ENCODE measurements around the gene TLR1.
"Not testable (repeated sequence)": the region's sequence is repeated elsewhere in the genome, so short reads cannot be mapped to it uniquely, and the experiment has no call there.

Gene TLR1, protein sequence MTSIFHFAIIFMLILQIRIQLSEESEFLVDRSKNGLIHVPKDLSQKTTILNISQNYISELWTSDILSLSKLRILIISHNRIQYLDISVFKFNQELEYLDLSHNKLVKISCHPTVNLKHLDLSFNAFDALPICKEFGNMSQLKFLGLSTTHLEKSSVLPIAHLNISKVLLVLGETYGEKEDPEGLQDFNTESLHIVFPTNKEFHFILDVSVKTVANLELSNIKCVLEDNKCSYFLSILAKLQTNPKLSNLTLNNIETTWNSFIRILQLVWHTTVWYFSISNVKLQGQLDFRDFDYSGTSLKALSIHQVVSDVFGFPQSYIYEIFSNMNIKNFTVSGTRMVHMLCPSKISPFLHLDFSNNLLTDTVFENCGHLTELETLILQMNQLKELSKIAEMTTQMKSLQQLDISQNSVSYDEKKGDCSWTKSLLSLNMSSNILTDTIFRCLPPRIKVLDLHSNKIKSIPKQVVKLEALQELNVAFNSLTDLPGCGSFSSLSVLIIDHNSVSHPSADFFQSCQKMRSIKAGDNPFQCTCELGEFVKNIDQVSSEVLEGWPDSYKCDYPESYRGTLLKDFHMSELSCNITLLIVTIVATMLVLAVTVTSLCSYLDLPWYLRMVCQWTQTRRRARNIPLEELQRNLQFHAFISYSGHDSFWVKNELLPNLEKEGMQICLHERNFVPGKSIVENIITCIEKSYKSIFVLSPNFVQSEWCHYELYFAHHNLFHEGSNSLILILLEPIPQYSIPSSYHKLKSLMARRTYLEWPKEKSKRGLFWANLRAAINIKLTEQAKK

DNA sequence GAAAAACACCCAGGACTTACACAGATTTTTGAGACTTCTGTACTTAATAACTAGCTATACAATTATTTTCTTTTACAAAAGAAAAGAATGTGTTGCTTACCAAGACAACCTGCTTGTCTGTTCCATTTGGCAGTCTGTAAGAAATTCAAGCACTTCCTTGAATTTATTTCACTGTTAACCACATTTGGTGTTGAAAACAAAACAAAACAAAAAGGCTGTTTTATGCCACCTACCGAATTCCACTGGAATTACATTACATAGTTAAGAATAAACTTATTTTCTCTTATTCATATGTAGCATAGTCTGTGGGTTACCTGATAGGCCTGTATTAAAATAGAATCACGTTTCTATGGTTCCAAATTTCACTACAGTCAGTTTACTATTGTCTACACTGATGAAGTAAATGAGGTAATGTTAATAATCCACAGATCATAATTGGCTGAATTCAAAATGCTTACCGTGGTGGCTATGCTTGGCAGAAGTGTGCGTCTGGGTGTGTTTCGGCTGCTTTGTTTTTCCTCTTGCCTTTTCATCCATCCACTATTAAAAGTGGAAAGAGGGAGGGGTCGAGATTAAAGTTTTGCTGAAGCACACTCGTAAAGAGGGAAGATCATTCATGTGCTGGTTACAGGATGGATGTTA lies at the start of gene TLR1:
TLR1 (minus strand) TSS at position 138 of the 642 bp plus-strand sequence. CDS start 5,960 bp downstream, outside the sequence.
- no peak for DNase-seq (ENCODE audit: low read depth)

DNA sequence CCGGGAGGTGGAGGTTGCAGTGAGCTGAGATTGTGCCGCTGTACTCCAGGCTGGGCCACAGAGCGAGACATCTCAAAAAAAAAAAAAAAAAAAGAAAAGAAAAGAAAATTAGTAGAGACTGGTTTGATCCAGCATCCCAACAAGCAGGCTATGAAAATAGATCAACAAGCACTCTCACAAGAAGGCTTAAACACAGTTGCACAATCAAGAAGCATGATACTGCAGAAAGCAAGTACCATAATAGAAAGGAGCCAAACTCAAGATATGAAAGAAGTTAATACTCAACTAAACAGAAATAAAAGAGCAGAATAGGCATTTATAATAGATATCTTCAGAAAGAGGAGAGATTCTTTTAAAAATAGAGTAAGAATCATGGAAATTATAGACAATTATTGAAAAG lies 41.4 kb upstream of the TLR1 start:
- DNase-seq (ENCODE audit: low read depth), result no peak

DNA sequence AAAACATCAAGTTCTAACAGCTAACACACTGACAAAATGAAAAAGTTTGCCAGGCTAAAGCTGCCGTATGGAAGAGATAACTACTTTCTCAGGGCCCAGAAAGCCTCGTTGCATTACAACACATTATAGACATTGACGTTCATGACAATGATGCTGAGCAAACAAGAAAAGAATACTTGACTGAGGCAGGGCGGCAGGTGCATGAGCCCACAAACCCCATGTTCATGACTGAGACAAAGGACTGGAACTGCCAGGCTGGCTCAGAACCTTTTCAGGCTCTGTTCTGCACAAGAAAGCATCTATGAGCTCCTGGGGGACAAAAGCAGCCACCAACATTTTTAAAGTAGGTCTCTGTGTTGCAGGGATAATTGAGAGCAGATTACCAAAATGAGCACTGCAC lies 38.4 kb upstream of the TLR1 start:
- DNase-seq (ENCODE audit: low read depth), result no peak

DNA sequence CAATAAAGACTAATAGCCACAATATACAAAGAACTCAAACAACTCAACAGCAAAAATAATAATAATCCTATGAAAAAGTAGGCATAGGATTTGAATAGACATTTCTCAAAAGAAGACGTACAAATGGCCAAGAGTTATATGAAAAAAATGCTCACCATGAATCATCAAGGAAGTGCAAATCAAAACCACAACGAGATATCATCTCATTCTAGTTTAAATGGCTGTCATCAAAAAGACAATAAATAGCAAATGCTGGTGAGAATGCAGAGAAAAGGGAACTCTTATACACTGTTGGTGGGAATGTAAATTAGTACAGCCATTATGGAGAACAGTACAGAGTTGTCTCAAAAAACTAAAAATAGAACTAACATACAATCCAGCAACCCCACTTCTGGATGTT lies 33.3 kb upstream of the TLR1 start:
- no peak for DNase-seq (ENCODE audit: low read depth)

DNA sequence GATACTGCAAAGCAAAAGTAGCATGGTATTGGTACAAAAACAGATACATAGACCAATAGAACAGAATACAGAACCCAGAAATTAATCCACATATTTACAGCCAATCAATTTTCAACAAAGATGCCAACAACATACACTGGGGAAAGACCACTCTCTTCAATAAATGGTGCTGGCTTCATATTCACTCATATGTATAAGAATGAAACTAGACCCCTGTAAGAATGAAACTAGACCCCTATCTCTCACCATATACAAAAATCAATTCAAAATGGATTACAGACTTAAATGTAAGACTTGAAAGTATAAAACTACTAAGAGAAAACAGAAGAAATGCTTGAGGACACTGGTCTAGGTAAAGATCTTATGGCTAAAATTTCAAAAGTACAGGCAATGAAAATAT lies 32.7 kb upstream of the TLR1 start:
- no peak for DNase-seq (ENCODE audit: low read depth)

DNA sequence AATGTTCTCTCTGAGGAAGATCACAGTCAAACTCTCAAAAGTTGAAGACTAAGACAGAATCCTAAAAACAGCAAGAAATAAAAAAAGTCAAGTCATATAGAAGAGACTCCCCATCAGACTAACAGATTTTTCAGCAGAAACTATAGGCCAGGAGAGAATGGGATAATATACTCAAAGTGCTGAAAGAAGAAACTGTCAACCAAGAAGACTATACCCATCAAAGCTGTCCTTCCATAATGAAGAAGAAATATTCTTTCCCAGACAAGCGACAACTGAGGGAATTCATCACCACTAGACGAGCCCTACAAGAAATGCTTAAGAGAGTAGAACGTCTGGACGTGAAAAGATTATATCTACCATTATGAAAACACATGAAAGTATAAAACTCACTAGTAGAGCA lies 30.0 kb upstream of the TLR1 start:
- DNase-seq (ENCODE audit: low read depth), result no peak

DNA sequence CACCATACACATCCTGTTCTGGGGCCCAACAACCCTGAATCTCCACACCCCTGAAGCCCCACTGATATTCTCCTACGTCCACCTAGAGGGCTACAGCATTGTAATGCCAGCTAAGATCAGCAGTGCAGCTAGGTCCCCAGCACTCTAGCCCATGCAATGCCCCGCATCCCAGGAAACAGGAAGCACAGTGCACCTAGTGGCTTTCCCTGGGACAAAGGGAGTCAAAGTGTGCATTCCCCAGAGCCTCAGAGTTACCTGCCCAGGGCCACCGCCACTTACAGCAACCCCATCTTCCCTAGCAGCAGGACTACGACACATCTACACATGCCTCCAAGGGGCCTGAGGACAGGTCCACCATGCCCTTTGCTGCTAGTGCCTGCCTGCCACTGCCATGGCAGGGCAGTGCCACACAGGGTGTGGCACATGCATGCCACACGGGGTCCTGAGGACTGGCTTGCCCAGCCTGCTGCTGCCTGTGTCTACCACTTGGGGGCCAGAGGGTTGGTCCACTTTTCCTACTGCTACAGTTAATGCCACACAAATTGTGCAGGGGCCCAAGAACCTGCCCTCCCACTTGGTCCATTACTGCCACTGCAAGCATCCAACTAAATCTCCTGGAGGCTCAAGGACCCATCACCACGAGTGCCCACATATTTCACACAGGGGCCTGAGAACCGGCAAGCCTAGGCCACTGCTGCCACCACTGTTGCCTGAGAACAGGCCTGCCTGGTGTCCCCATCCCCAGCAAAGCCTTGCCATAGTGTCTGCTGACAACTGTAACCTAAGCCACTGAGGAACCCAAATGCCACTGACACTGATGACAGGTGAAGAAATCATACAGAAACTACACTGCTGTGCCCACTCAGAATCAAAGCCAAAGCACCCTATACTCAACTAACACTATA lies 28.3 kb upstream of the TLR1 start:
- DNase-seq (ENCODE audit: low read depth), result no peak

DNA sequence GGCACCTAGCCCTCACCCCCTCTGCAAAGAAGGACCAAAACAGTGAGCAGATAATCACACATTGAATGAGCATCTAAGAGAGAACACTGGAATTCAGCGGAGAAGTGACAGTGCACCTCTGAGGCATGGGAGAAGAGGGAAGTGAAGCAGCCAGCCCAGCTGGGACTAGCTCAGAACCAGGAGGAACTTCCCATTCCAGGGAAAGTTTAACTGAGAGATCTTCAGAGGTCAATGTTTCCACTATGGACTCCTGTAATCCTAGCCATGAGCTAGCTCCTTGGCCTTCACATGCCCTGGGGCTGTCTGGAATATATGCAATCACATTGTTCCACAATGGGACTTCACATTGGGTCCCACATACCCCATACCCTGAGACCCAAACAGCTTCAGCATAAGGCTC lies 27.6 kb upstream of the TLR1 start:
- no peak for DNase-seq (ENCODE audit: low read depth)

DNA sequence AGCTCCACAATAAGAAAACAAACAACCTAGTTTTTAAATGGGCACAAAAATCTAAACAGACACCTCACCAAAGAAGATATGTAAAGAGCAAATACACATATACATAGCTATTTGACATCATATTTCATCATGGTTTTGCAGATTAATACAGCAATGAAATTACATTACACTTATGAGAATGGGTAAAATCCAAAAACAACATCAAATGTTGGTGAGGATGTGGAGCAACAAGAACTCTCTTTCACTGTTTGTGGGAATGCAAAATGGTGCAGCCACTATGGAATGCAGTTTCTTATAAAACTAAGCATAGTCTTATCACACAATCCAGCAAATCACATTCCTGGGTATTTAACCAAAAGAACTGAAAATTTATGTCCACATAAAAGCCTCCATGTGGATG lies 27.1 kb upstream of the TLR1 start:
- peak; percentile 23 for DNase-seq (ENCODE audit: low read depth)

DNA sequence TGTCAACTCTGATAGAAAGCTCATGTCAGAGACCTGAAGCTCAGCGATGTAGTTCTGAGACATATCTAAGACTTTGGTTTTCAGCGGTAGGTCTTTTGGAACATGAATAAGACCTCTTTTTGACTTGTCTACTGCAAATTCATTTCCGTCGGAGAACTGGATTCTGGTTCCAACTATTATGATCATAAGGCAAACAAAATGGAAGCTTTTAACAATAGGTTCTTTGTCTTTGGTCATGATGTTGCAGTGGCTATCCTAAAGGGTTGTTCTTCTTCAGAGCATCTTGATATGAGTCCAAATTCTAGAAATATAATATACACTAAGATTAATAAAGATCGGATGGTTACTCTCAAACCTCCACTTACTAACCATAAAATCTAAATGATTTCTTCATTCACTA lies 24.6 kb upstream of the TLR1 start:
- DNase-seq (ENCODE audit: low read depth), result no peak

DNA sequence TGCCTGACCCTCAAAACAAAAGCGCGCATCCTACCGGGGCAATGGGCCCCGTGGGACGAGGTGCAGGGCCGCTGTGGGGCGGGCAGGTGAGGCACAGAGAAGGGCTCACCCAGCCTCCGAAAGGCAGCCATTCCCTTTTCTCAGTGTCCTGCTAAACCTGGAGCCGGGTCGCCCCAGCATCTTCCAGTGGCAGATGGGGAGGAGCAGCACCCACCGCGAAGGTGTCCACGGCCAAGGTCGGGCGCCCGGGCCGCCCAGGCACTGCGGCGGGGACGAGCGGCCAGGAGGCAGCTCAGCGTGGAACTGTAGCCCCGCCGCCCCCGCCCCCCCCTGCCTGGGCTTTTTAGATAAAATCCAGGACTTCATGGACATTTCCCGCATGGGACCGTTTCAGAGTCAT lies 19.2 kb upstream of the TLR1 start:
- no peak for DNase-seq (ENCODE audit: low read depth)

DNA sequence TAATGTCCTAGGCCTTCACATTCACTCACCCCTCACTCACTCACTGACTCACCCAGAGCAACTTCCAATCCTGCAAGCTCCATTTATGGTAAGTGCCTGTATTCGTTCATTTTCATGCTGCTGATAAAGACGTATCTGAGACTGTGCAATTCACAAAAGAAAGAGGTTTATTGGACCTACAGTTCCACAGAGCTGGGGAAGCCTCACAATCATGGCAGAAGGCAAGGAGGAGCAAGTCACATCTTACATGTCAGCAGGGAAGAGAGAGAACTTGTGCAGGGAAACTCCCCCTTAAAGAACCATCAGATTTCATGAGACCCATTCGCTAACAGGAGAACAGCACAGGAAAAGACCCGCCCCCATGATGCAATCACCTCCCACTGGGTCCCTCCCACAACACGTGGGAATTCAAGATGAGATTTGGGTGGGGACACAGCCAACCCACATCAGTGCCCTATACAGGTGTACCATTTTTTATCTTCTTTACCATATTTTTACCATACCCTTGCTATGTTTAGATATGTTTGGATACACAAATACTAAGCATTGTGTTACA lies 18.2 kb upstream of the TLR1 start:
- DNase-seq (ENCODE audit: low read depth), result no peak

DNA sequence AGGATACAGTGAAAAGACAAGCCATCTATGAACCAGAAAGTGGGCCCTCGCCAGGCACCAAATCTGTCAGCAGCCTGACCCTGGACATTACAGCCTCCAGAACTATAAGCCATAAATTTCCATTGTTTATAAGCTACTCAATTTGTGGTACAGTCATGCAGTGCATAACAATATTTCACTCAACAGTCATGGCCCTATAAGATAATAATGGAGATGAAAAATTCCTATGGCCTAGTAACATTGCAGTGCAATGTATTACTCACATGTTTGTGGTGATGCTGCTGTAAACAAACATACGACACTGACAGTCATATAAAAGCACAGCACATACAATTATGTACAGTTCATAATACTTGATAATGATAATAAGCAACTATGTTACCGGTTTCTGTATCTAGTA lies 17.1 kb upstream of the TLR1 start:
- DNase-seq (ENCODE audit: low read depth), result no peak

DNA sequence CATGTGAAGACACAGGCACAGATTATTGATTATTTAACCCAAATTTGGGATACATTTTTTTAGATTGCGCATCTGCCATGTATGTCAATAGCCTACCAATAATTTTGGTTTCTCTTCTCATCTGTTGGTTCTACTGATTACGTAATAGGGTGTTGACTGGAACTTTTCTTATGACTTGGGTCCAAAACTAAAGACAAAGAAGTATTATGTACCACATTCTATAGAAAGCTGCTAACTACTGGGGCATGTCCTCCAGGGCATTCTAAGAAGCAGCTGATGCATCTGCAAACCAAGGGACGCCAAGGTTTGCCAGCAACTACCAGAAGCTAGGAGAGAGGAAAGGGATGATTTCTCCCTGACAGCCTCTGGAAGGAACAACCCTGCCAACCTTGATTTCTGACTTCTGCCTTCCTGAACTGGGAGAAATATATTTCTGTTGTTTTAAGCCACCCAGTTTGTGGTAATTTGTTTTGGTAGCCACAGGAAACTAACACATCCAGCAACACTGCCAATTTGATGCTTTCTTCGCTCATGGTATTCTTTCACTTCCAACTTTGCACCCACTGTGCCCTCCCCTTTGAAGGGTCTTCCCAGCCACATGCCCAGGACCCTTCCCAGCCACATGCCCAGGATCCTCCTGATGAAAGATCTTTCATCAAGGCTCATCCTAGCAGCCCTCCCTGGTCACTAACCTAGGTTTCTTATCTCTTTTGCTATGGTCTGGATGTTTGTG lies 15.9 kb upstream of the TLR1 start:
- DNase-seq (ENCODE audit: low read depth), result no peak

DNA sequence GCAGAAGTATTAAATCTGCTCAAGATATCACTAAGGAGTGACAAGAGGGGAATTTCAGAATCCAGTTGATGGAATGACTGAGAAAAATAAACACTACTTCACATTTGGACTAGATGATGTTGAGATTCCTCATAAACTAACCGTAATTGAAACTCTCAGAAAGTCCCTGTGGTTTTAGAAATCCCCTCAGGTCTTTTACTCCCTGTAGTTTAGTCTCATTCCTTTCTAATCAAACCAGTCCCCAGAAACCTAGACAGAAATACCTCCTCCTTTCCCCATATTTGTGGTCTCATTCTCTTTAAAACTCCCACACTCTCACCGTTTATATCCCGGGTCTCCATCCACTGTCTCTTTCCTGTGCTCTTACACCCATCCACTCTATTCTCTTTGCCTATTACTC lies 15.0 kb upstream of the TLR1 start:
- no peak for DNase-seq (ENCODE audit: low read depth)

DNA sequence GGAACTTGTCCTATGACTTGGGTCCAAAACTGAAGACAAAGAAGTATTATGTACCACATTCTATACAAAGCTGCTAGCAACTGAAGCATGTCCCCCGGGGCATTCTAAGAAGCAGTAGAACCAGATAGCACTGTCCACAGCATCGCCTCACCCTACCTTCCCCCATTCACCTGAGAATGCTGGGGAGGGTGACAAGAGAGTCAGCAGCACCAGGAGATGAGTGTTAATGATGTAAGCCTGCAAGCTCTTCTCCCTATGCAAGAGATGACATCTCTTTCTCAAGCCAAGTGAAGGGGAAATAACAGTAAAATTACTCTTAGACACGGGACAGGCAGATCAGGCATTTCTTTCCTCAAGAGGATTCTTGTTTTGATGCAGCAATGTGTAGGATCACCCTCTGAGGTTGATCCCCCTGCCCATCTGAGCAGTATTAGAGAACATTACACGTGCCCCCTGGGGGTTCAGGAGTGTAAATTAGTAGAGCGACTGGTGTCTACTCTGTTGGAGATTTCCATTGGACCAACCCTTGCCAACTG lies 13.9 kb upstream of the TLR1 start:
- no peak for DNase-seq (ENCODE audit: low read depth)

DNA sequence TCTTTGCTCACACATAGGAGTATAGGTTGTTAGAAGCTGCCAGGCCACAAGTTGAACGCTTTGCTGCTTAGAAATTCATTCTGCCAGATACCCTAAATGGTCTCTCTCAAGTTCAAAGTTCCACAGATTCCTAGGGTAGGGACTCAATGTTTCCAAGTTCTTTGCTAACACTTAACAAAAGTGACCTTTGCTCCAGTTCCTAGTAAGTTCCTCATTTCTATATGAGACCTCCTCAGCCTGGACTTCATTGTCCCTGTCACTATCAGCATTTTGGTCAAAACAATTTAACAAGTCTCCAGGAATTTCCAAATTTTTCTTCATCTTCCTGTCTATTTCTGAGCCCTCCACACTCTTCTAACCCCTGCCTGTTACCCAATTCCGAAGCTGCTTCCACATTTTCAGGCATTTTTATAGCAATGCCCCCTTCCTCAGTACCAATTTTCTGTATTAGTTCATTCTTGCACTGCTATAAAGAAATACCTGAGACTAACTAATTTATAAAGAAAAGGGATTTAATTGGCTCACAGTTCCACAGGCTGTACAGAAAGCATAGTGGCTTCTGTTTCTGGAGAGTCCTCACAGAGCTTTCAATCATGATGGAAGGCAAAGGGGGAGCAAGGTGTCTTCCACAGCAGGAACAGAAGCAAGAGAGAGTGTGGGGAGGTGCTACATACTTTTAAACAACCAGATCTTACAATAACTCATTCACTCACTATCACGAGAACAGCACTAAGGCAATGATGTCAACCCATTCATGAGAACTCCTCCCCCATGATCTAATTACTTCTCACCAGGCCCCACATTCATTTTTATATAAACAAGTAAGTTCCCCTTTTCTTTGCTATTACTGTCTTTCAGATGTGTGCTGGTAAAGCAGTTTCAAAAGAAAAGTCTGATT lies 11.5 kb upstream of the TLR1 start:
- DNase-seq (ENCODE audit: low read depth), result no peak

DNA sequence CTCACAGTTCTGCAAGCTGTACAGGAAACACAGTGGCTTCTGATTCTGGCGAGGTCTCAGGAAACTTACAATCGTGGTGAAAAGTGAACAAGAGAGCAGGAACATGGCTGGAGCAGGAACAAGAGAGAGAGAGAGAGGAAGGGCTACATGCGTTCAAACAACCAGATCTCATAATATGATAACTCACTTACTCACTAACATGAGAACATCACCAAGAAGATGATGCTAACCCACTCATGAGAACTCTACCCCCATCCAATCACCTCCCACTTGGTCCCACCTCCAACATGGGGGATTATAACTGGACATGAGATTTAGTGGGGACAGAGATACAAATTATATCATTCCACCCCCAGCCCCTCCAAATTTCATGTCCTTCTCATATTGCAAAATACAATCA lies 9.8 kb upstream of the TLR1 start:
- DNase-seq (ENCODE audit: low read depth), result no peak

DNA sequence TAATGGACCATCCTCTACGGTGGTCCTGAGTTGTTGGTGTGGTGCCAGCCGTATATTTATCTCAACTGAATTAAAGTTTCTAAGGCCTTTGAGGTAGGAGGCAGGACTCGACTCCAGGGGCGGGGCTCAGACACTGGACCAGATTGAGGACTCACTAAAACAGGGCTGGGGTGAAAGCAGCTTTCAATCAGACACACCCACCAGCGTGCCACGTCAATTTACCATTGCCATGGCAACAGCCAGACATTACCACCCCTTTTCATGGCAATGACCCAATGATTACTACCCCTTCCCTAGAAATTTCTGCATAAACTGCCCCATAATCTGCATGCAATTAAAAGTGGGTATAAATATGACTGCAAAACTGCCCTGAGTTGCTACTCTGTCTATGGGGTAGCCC lies 6.7 kb upstream of the TLR1 start:
- no peak for DNase-seq (ENCODE audit: low read depth)

DNA sequence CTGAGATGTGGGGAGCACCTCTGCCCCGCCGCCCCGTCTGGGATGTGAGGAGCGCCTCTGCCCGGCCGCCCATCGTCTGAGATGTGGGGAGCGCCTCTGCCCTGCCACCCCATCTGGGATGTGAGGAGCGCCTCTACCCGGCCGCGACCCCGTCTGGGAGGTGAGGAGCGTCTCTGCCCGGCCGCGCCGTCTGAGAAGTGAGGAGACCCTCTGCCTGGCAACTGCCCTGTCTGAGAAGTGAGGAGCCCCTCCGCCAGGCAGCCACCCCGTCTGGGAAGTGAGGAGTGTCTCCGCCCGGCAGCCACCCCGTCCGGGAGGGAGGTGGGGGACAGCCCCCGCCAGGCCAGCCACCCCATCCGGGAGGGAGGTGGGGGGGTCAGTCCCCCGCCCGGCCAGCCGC lies 2.9 kb upstream of the TLR1 start:
- not testable (repeated sequence) for DNase-seq (ENCODE audit: low read depth)

All from GM04503 (cell line).